Measurements from ENCODE around the gene ARHGAP42.

ARHGAP42 gene

DNA sequence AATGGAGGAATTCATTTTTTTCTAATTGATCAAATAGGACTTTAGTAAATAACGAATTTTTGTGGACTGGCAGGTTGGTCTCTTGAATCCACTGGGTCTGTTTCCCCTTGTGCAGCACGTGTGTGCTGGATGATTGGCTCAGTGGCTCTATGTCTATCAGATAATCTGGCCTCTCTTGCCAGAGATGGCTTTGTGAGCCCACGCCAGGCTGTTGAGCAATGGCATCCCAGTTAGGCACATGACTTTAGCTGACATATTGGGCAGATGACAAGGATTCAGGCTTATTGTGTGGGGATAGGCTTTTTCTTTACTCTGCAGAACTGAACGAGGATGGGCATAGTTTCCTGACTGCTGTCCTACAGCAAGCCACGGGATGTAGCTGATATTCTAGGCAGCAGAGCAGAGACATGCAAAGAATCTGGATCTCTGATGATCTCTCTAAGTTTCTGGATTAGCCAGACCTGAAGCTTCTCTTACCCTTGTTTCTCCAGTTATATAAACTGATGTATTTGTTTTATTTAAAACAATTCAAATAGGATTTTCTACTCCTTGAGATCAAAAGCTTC lies 144.9 kb downstream of the ARHGAP42 start:
- DNase-seq (ENCODE audit: low read depth in 2 of 2) = no peak

DNA sequence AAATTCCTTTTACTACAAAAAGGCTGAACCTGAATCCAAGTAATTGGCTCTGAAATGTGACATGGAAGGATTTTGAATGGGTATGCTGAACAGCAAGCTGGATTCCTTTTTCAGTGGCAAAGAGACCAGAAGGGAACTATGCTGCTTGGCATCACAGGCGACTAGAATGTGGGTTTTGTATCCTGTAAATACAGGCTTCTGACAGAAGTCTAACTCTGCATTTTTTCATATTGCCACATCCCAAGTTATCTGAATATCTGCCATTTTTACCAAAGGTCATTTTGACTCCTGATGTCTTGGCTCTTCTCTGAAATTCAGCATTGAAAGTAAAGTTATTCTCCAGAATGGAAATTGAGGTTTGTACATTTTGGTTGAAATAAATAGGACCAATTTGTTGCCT lies 145.7 kb downstream of the ARHGAP42 start:
- DNase-seq (ENCODE audit: low read depth in 2 of 2) = no peak

DNA sequence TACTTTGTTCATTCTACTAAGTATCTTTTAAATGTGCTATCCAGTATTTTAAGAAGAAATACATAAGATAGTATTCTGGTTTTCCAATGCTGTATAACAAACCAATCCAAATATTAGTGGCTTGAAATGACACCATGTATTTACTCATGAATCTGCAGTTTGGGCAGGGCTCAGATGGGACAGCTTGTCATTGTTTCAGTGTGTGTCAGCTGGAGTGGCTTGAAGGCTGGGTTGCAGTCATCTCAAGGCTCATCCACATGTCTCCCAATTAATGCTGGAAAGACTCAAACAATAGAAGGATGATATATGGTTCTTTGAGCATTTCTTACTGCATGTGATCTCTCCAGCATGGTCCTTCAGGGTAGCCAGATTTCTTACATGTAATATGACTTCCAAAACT lies 146.2 kb downstream of the ARHGAP42 start:
- DNase-seq (ENCODE audit: low read depth in 2 of 2) = no peak

DNA sequence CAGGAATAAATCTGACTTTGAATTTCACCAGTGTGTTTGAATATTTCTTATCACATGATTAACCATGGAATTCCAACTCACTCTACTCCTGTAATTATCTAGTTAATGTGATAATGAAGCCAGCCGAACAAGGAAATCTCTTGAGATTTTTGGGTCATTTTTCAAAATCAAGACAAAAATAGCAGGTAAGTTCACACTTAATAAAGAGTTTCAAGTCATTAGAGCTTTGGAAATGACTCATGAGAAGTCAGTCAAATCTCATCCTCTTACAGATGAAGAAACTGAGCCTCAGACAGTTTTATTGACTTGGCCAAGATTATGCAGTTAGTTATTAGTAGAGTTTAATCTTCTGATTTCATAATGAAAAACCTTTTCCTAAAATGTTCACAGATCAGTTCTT lies 148.8 kb downstream of the ARHGAP42 start:
- no peak for DNase-seq (ENCODE audit: low read depth in 2 of 2)

DNA sequence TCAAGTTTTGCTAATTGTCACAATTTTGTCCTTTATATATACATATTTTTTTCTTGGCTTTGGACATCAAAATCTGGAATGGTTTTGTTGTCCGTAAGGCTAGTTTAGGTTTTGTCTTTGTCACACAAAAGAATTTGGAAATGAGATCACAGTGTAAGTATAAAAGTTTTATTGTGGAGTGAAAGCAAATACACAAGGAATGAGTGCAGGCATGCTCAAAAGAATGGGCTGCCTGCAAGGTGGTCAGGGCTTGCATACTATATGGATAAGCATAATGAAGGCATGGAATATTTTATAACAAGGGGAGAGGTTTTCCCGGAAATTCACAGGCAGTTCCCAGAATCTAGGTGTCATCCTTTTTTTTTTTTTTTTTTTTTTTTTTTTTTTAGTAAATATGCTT lies 150.2 kb downstream of the ARHGAP42 start:
- DNase-seq (ENCODE audit: low read depth in 2 of 2) = no peak

DNA sequence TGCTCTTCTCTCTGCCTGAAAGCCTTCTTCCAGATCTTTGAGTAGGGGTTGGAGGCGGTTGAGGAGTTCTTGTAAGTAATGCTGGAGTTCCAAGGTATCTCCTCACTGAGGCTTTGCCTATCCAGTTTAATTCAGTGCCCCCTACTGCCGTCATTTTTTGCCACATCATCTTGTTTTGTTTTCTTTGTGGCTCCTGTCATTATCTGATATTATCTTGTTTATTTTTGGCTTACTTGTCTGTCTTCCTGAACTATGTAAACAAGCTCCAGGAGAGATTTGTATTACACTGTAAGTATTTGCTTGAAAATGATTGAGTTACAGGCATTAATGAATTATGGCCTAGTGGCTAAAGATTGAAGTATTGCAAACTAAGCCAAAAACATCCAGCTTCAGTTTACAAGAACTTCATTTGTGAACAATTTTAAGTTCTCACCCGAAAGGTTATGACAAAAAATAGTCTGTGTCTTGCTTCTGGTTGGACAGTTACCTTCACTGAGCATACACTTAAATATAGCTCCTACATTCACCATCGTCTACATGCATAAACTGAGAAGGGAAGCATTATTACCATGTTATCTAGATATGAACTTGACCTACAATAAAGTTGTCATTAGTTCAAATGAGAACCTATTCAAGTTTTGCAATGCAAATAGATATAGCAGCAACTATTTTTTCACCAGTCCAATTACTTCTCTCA lies 154.8 kb downstream of the ARHGAP42 start:
- DNase-seq (ENCODE audit: low read depth in 2 of 2) = no peak

DNA sequence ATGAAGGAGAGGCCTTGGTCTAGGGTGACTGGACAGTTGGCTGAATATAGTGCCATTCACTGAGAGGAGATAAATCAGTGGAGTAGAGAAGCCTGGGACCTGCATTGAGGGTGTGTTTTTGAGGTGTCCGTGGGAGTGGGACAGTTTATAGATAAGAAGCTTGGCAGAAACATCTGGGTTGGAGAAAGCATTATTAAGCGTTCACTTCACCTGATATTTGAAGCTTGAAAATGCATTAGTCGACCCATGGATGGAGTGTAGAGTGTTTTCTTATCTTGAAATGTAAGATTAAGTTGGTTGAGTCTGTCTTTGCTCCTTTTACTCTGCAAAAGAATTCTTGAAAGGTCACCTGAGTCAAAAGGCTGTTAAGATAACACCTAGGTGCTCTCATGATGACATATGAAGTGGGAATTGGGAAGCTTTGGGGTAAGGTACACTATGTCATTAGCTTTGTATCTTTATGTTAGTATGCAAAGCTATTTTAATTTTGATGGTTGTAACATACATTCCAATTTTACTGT lies 160.7 kb downstream of the ARHGAP42 start:
- DNase-seq (ENCODE audit: low read depth in 2 of 2) = no peak

DNA sequence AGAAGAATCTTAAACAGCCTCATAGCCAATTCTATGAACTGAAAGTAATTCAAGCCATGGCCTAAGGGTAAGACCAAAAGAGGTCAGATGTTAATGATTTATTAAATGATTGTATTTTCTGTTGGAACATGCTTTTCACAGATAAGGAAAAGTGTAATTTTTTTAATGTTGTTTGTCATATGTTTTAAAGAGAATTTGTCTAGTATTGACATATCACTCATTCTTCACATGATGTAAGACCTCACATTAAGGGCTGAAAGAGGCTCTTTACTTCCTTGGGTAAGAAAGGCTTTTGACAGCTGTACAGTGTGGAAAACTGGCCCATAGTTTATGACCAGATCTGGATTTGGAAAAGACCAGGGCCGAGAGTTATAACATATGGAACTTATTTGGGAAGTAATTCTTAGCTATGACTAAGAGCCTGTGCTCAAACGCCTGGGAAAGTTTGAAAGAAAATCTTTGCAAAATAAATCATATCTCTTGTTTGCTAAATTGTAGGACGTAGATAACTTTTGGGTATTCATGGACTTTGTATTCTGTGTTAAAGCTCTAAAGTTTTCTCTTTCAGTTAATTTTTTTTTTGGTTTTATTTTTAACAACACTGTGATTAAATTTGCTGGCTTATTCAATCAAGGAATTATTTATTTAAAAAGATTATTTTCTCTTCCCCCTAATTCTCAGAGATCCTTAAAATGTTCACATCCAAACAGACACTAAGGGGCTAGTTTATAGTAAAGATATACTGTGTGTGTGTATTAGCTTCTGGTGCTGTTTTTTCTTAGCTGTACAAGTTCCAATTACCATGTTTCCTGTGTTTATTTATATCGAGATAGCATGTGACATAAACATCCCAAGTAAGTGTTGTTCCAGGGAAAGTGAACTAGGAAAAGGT lies 162.2 kb downstream of the ARHGAP42 start:
- no peak for DNase-seq (ENCODE audit: low read depth in 2 of 2)

DNA sequence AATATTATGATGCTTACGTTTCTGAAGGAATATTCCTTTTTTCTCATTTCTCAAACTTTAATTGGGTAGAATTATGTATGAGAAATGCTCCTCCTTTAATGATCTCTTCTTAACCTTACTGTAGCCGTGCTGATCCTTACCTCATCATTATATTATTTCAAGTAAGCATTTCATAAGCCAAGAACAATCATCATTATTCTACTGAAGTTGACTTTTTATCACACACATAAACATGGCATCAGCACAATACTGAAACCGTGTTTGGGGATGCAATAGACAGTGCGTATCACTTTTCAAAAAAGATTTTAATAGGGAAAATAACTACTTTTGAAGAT lies 162.8 kb downstream of the ARHGAP42 start:
- DNase-seq (ENCODE audit: low read depth in 2 of 2) = no peak

DNA sequence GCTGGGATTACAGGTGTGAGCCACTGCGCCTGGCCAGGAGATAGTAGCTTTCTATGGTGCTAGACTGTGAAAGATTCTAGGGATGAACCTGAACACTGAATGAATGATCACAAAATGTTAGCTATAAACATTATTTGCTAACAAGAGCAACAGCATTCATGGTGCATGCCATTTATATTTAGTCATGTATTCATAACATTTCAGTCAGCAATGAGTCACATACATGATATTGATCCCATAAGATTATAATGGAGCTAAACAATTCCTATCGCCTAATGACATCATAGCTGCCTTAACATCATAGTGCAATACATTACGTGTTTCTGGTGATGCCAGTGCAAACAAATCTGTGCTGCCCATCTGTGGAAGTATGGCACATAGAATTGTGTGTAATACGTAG lies 164.1 kb downstream of the ARHGAP42 start:
- DNase-seq (ENCODE audit: low read depth in 2 of 2) = no peak

DNA sequence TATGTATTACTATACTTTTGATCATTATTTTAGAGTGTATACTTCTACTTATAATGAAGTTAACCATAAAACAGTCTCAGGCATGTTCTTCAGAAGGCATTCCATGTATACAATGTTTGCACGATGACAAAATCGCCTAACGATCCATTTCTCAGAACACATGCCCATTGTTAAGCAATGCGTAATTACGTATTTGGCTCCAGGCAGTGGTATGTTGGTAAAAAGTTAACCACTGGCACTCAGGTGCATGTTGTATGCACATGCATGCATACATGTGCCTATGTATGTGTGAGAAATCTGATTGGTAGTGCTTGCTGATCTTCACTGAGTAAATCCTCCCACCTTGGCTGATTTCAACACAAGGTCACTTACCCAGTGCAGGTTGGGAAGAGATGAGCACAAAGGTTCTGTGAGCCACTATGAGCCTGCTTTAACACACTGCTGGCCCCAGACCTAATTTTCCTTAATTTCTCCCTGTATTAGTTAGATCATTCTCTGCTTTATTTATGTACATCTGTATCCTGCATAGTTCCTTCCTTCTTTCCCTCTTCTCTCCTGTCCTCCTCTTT lies 164.6 kb downstream of the ARHGAP42 start:
- DNase-seq (ENCODE audit: low read depth in 2 of 2) = no peak

DNA sequence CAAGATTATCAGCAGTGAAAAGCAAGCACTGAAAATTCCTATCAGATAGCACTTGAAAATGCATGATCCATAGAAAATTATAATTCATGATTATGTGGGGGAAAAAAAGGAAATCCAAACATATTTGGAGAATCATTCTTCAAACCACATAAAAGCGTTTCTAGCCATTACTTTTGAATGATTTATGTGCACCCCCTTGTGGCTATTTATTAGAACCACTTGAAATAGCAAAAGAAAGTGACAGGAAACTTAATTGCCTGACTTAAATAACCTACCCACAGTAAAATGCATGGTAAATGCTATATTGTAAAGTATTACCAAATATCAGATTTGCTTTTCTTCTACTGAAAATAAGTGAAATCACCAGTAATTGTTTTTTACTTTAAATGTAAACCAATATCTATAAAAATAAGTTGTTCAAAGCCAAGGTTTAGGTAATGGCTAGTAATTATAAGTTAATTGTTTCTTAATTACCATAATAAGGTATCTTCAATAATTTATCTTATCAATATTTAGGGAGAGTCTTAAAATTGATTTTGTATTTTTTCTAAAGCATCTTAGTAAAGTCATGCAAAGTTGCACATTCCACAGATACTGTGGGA lies 168.5 kb downstream of the ARHGAP42 start:
- DNase-seq (ENCODE audit: low read depth in 2 of 2) = no peak

DNA sequence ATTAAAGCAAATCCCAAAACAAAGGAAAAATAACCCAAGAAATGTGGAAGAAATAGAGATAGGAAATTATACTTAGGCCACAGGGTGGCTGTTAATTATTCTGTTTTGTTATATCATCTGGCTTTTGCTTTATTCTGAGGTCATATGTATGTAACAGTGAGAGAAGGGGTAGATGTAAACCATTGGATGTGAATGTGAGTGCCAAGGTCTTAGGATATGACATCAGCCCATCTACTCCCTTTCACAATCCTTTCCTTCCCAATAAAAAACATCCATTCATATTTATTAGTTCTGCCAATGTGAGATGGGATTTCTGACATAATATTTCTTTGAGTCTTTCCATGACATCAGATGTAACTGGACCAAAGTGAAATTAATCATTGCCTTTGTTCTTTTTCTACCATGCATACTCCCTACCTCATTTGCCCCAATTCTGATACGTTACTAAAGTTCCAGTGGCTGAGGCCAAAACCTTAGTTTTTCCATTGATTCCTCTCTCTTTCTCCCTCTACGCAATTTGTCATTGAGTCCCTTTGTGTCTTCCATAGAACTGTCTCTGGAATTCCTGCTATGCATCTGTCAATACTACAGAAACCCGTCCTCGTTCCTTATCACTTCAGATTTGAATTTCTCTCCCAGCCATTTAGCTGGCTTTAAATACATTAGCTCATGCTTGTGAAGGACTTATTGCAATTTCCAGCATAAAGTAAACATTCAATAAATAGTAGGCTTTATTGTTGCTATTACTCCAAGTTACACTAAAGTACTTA lies 170.3 kb downstream of the ARHGAP42 start:
- DNase-seq (ENCODE audit: low read depth in 2 of 2) = no peak

DNA sequence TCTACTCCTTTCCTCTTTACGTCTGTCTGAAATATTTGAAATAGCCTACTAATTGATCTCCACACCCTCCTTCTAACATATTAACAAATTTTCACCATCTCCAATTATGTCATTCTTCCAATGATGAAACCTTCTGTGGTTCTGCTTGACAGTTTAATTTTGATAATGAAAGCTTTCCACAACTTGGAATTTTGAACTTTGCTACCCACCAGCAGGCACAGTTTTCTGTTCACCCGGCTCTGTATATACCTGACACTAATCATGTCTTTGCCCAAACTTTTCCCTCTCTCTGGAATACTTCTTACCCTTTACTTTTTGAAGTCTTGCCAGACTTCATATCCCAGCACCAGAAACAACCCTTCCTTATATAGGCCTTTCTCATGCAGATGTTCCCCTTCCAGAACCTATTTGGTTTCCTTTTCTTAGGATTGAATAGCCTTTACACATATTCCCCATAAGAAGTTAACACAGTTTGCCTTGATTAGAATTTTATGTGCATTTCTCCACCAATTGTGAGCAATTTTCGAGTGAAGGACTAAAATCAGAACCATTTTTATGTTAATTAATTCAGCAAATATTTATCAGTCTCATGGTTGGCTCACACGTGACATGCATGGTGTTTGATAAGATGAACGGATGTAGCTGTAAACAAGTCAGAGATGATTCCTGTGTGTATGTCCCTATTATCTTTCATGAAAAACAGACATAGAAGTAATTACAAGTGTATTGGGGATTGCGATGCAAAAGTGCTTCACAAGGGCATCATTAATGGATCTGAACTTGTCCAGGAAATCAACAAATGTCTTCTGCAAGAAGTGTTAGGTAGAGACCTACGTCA lies 173.4 kb downstream of the ARHGAP42 start:
- DNase-seq (ENCODE audit: low read depth in 2 of 2) = no peak

DNA sequence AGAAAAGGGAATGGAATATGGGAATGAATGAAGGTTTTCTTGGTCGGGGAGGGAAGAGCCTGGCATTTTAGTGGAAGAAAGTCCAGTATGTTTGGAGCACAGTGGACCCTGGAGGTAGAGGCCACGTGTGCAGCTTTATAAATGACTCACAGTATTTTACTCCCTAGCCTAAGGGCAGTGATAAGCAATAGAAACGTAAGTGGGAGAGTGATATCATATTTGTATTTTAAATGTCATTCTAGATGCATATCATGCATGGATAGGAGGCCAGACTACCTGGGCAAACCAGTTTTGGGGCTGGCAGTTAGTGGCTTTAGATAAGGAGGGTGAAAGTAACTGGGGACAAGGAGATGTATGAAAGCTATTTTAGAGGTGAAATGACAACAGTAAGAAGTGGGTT lies 174.1 kb downstream of the ARHGAP42 start:
- DNase-seq (ENCODE audit: low read depth in 2 of 2) = no peak

DNA sequence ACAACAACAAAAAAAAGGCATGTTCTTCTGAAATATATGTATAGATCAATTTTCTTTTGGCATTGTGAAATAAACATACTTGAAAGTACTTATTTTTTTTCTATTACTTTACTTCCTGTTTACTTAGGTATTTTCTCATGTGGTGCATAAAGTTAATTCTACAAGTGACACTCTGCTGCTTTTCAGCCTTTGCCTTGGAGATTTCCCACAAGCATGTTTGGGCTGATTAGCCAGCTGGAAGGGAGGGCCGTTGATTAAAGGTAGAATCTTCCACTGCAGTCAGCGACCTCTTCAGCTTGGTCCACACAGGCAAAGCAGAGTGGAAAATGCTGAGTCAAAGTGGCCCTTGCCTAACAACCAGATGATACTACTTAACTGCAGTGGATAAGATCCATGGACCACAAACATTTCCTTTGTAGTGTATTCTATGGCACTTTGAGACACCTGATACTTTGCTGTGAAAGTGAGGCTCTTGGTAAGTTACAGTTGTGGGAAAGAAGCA lies 176.0 kb downstream of the ARHGAP42 start:
- DNase-seq (ENCODE audit: low read depth in 2 of 2) = no peak

DNA sequence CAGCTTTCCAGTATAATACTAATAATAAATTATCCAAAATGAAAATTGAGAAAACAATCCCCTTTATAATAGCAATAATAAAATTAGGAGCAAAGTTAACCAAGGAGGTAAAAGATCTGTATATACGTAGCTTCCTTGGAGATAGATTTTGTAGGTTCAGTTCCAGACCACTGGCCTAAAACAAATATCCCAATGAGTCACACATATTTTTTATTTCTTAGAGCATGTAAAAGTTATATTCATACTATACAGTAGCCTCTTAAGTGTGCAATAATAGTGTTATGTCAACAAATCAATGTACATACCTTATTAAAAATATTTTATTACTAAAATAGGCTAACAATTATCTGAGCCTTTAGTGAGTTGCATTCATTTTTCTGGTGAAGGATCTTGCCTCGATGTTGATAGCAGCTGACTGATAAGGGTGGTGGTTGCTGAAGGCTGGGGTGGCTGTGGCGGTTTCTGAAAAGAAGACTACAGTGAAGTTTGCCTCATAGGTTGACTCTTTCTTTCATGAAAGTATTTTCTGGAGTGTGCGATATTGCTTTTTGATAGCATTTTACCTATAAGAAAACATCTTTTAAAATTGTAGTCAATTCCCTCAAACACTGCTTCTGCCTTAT lies 178.5 kb downstream of the ARHGAP42 start:
- no peak for DNase-seq (ENCODE audit: low read depth in 2 of 2)

DNA sequence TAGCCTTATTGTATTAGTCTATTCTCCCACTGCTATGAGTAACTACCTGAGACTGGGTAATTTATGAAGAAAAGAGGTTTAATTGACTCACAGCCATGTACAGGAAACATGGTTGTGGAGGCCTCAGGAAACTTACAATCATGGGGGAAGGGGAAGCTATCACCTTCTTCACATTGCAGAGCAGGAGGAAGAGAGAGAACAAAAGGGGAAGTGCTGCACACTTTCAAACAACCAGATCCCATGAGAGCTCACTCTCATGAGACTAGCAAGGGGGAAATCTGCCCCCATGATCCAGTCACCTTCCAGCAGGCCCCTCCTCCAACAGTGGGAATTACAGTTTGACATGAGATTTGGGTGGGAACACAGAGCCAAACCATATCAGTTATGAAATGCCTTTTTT lies 179.4 kb downstream of the ARHGAP42 start:
- no peak for DNase-seq (ENCODE audit: low read depth in 2 of 2)

DNA sequence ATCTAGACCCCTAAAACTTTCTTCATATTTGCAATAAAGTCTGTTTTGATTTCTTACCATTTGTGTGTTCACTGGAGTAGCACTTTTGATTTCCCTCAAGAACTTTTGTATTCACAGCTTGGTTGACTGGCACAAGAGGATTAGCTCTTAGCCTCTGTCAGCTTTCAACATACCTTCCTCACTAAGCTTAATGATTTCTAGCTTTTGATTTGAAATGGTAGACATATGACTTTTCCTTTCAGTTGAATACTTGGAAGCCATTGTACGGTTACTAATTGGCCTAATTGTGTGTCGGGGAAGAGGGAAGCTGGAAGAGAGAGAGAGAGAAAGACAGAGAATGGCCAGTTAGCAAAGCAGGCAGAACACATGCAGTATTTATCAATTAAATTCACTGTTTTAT lies 180.5 kb downstream of the ARHGAP42 start:
- DNase-seq (ENCODE audit: low read depth in 2 of 2) = no peak

DNA sequence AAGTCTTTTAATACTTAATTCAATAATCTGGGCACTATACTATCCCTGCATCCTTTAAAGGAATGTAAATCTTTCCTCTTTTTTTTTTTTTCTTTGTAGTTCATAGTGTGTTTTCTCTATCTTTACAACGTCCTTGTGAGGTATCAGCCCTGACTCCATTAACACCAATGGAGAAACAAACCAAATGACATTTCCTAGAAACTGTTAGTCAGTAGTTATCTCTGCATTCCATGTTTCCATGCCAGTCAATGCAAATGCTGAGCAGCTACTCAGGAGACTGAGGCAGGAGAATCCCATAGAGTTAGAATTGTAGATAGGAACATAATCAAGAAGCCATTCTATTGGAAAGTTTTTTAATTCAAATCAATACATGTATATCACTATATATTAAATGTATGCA lies 182.2 kb downstream of the ARHGAP42 start:
- DNase-seq (ENCODE audit: low read depth in 2 of 2) = no peak

Data from stimulated activated CD4-positive, alpha-beta T cell treated with anti-CD3 and anti-CD28 coated beads, Interleukin-1b, Interleukin-23, amount 100 ng/mL, for 4 hours (primary cell).